GM04503 (cell line): ENCODE measurements around the gene BYSL.
"Not testable (repeated sequence)": the region's sequence is repeated elsewhere in the genome, so short reads cannot be mapped to it uniquely, and the experiment has no call there.

Experiments
- DNase-seq: peaks from one replicate; pipeline ENCODE4 v3.0.0-alpha.2; 2012; ENCODE audit warnings: low read depth

The BYSL gene

GRCh38 chr6:41942067-41942851 is 21.0 kb downstream of the BYSL start:
- DNase-seq = no peak

DNA sequence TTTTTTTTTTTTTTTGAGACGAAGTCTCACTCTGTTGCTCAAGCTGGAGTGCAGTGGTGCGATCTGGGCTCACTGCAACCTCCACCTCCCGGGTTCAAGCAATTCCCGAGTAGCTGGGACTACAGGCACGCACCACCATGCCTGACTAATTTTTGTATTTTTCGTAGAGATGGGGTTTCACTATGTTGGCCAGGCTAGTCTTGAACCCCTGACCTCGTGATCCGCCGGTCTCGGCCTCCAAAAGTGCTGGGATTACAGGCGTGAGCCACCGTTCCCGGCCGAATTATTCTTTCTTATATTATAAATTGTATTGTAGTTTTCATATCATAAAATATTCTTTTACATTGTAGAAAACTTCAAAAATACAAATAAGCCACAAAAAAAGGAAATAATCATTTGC is 21.6 kb downstream of the BYSL start:
- DNase-seq = not testable (repeated sequence)

DNA sequence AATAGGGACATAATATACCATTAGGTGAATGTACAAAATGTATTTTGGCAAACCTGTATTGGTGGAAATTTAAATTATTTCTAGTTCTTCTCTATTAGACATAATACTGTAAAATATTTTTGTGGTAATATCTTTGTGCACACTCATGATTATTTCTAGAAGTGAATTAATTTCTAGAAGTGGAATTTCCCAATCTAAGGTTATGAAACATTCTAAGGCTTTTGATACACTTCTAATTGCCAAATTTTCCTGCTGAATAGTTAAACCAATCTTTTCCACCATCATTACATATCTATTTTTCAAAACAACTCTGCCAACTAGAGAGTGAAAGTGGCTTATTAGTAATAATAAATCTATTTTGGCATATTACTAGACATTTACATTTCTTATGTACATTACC is 22.2 kb downstream of the BYSL start:
- no peak for DNase-seq

GRCh38 chr6:41947581-41948220 is 26.4 kb downstream of the BYSL start:
- DNase-seq = no peak

DNA sequence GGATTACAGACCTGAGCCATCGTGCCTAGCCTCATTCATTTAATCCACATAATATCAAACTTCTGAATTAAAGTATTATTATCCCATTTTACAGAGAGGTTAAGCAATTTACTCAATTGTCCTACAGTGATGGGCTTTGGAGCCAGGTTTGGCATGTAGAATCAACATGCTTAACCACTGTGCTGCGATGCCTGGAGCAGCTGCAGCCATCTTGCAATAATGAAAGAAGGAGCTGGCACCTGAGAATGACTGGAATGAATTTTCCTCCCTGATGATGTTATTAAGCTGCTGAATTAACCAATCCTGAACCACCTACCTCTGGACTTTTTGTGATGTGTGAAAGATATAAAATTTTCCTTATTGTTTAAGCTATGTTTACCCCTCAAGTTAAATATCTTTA is 33.4 kb downstream of the BYSL start:
- no peak for DNase-seq

DNA sequence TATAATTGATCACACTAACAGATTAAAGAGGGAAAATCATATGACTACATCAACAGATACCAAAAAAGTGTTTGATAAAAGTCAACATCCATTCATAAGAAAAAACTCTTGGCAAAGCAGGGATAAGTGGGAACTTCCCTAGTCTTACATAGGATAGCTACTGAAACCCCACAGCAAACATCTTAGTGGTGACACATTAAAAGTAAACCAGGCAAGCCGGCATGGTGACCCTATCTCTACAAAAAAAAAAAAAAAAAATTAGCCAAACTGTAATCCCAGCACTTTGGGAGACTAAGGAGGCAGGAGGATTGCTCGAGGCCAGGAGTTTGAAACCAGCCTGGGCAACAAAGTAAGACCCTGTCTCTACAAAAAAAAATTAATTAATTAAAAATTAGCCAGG is 34.1 kb downstream of the BYSL start:
- no peak for DNase-seq

DNA sequence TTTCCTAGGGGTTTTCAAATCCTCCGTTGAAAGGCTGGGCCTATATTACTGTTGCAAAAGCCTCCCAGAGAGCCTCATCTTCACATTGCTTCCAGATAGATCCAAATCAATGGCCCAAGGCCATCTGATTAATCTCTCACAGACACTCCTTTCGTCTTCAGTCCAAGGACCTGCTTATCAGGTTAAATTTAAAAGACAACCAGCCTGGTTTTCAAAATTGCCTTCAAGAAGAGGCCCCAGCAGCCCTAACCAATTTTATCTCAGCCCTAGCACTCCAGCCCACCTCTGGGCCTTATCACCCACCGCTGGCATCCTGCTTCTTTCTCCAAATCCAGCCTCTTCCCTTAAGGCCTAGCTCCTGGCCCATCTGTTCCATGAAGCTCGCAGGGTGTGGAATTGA is 35.8 kb downstream of the BYSL start:
- DNase-seq = no peak

DNA sequence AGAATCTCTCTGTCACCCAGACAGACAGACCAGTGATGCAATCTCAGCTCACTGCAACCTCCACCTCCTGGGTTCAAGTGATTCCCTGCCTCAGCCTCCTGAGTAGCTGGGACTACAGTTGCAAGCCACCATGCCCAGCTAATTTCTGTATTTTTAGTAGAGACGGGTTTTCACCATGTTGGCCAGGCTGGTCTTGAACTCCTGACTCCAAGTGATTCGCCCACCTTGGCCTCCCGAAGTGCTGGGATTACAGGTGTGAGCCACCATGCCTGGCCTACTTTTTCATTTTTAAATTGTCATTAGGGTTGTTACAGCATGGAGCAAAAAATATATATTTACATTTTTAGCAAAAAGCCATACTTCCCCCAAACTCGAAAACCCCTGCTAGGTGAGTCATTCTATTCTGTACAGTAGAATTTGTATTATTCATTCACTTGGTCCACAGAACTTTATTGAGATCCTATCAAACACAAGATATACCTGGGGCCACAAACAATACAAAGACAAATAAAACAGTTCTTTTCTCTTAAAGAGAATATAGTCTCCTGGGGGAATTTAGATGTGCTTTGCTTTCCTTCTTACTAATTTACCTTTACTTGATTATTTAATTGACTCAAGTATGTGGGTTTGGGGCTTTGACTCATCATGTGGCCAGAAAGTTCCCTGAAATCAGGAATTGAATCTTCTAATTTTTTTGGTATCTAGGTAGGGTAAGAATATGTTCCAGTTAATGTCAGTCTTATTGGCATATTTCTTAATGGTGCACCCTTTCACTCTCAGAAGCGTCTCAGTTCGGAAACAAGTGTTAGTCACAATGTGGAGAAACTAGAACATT is 36.9 kb downstream of the BYSL start:
- no peak for DNase-seq

- no peak for DNase-seq
Measured at GRCh38 chr6:41960028-41960427, 38.7 kb downstream of the BYSL start.

- DNase-seq = no peak
Measured at GRCh38 chr6:41963371-41963770, 42.1 kb downstream of the BYSL start.

DNA sequence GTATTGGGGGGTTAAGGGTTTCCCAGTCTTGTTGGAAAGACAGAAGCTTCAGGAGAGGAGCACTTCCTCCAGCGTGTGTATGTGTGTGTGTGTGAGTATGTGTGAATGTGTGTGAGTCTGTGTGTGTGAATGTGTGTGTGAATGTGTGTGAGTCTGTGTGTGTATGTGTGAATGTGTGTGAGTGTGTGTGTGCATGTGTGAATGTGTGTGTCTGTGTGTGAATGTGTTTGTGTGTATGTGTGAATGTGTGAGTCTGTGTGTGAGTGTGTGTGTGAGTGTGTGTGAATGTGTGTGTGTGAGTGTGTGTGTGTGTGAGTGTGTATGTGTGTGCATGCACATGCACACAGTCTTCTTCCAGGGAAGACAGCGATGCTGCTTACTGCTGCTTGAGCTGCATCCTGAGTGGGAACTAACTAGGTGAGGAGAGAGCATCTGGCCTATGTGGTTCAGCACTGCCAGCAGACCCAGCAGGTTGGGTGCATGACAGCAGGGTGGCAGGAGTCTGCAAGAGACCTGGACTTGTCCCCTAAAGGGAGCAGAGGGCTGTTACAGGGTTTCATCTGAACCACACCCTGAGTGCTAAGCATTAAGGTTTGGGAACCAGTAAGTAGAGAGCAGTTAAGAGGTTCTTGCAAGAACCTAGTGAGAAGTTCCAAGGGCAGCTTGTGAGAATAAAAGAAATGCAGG is 43.0 kb downstream of the BYSL start:
- DNase-seq = no peak

DNA sequence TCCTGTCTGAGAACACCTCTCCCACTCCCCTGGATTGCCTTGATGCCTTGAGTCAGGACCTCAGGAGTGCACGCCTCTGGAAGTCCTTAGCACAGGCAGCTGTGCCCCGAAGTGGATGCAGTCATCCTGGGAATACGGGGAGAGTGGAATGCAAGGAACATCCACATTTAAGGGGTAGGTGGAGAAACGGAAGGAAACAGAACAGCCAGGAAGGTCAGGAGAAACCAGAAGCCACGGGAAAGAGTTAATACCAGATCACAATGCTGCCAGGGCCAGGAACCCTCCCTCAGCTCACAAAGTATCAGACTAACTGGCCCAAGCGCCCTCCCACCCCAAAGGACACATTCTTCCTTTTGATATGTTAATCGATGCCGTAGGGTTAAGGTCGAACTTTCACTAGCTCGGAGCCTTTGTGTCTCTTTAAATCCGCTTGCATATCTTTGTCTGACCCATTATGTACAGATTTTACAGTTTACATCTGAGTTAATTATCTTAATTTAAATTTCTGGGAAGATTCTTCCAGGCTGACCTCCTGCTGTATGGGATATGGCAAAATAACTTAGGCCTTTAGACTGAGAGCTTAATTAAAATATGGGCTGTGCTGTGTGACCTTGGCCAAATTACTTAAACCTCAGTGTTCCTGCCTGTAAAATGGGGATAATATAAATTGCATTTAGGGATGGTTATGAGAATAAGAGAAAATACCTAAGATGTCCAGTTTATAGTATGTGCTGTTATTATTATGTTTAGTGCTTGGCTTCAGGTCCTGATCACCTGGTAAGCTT is 44.3 kb downstream of the BYSL start:
- DNase-seq = no peak

GRCh38 chr6:41966214-41966920 is 45.1 kb downstream of the BYSL start:
- DNase-seq = no peak

DNA sequence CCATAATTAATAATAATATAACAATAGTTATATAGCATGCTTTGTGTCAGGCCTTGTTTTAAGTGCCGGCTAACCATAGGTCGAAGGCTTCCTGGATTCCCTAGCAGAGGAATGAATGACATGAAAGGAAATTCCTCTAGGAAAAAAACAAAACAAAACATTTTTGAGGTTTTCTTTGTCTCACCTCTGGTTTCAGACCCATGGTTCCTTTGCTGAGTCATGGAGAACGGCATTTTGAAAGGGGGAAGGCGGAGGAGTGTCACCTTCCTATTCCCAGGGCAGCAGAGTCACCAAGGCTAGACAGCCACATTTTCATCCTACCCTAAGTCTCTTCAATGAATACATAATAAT is 45.6 kb downstream of the BYSL start:
- DNase-seq = no peak

GRCh38 chr6:41967312-41968287 is 46.3 kb downstream of the BYSL start:
- no peak for DNase-seq

DNA sequence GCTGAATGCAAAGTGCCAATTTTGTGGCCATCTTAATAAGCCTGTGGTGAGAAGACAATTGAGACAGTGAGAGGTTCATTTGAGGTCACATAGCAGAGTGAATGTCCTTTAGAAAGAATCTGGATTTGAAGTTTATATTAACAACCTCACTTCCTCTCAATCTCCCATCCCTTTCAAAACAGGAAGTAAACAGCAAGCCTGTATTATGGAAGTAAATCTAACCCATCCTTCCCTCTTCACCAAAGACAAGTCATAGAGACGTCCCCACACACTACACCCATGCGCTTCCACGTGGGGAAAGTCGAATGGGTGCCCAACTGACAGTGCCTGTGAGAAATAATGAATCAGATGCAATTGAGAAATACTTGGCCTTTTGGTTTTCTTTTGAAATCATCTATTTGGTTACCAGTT is 49.1 kb downstream of the BYSL start:
- DNase-seq = peak; percentile 39

DNA sequence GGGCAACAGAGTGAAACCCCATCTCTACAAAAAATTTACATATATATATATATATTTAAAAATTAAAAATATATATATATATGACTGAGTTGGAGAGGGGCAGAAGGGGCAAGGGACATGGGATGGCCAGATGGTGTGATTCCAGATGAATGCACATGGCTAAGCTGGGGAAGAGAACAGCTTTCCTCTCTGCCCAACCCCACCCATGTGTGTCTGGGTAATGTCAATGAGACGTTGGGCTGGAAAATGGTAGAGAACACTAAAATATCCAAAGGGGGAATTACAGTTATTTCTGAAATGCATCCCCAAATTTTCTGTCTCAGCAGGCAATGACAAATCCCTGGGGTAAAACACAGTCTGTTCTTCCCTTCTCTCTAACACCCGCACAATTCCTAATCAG is 51.5 kb downstream of the BYSL start:
- DNase-seq = no peak

DNA sequence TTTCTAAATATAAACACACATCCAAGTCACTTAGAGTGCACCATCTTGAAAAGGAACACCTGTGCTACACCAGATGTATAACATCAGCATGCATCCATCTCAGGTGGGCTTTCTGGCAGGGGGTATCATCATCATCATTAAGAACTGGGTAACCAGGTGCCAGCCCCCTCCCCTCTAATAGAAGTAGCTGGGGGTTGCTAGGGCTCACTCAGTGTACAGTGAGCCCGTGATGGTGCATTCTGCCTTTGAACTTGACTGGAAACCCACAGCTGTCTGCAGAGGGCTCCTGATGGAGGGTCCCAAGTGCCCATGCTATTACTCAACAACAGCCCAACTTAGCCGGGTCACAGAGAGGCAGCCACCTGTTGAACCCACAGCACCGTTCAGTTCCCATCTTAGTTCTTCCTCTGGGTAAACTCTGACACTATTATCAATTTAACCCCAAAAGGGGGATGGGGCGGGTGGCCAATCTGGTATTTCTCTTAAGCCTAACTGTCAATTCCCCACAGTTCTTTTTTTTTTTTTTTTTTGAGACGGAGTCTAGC is 53.1 kb downstream of the BYSL start:
- DNase-seq = no peak

DNA sequence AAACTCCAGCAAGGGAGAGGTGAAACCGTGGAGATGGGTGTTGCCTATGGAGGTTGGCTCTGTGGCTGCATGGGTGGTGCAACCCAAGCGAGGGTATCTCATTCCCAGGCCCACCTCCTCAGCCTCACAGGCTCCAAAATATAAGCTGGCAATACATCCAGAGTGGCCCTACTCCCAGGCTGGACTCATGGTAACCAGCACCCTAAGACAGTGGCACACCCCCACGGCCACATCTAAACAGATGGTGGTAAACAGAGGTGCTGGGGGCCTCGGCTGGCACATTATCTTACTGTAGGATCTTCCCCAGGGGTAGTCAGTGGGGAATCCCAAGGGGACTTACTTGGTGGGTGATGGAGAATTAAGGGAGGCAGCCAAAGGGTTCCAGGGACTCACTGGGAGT is 54.0 kb downstream of the BYSL start:
- DNase-seq = no peak
